SH-SY5Y (cell line): ENCODE measurements around the gene ANKDD1A.

Experiments
- GATA2 ChIP-seq: IDR thresholded peaks from 2 replicates; pipeline ENCODE4 v1.6.1; 2011; ENCODE audit warnings: mild to moderate bottlenecking, low read depth, low read length
- GATA3 ChIP-seq: IDR thresholded peaks from 2 replicates; pipeline ENCODE4 v1.6.1; 2011; ENCODE audit warnings: low read depth, mild to moderate bottlenecking, low read length, moderate library complexity

DNA sequence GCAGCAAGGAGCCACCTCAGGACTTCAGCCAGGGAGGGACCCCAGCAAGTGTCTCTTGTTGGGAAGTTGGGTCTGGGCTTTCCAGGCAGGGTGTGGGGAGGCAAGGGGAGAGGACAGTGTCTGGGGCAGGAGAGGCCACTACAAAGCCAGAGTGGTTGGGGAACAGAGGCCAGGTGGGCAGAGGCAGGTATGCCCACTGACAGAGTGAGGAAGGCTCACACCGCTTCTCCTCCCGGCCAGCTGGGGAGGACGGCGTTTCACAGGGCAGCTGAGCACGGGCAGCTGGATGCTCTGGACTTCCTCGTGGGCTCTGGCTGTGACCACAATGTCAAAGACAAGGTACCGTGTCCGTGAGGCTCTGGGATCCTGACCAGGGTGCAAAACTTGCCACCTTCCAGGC is 15.0 kb downstream of the ANKDD1A start:
- TF ChIP-seq GATA3 = no peak
- TF ChIP-seq GATA2 = no peak
